Rectal smooth muscle tissue (tissue), 1 donor: Measurements from ENCODE around the gene CTH.
"Not testable (repeated sequence)": the region's sequence is repeated elsewhere in the genome, so short reads cannot be mapped to it uniquely, and the experiment has no call there.

Source experiments
- H3K27ac ChIP-seq: one replicate; pipeline ENCODE4 v1.7.0; 2013; ENCODE audit warnings: low read depth, low read length, inconsistent platforms
- H3K27me3 ChIP-seq: one replicate; pipeline ENCODE4 v1.7.0; 2013; ENCODE audit warnings: low read length; ENCODE audit not compliant: control insufficient read depth, insufficient read depth
- H3K36me3 ChIP-seq: one replicate; pipeline ENCODE4 v1.7.0; 2013; ENCODE audit warnings: low read length; ENCODE audit not compliant: control insufficient read depth, insufficient read depth
- H3K4me1 ChIP-seq: one replicate; pipeline ENCODE4 v1.7.0; 2013; ENCODE audit warnings: low read length; ENCODE audit not compliant: control insufficient read depth, insufficient read depth
- H3K4me3 ChIP-seq: one replicate; pipeline ENCODE4 v1.7.0; 2013; ENCODE audit warnings: low read length
- H3K9ac ChIP-seq: one replicate; pipeline ENCODE4 v1.7.0; 2013; ENCODE audit warnings: low read length

CTH gene

GRCh38 chr1:70440642-70441391, 29.7 kb downstream of the CTH start:
- no peak overlapping the region for H3K4me3 ChIP-seq
- H3K27ac ChIP-seq, result no peak overlapping the region
- no peak overlapping the region for H3K9ac ChIP-seq
- no peaks in the 10 kb centered on the region for H3K27me3 ChIP-seq
- no peaks in the 10 kb centered on the region for H3K36me3 ChIP-seq
- no peaks in the 10 kb centered on the region for H3K4me1 ChIP-seq

- Histone ChIP-seq H3K9ac (no peak overlapping the region), H3K27ac (no peak overlapping the region), H3K27me3 (no peaks in the 10 kb centered on the region), H3K4me3 (no peak overlapping the region), H3K36me3 (no peaks in the 10 kb centered on the region), H3K4me1 (no peaks in the 10 kb centered on the region)
Measured at GRCh38 chr1:70441392-70442035, 30.4 kb downstream of the CTH start.

DNA sequence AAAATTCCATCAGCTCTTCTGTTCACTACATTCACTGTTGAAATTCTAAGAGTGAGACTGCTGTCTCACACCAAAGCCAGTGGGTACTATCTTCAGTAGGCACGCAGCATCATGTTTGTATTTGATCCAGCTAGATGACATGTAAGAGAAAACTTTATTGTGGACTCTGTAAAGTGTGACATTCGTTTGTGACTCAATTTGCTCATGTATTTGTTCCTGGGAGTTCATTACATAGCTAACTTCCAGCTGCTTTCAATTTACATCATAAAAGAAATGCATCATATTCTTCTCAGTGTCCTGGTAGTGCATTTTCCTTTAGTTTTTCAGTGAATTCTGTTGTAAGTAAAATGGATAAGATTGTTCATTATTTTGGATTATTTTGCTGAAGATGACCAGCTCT, 31.4 kb downstream of the CTH start:
- H3K9ac ChIP-seq, result no peak overlapping the region
- no peak overlapping the region for H3K4me3 ChIP-seq
- H3K27ac ChIP-seq, result no peak overlapping the region
- no peaks in the 10 kb centered on the region for H3K36me3 ChIP-seq
- no peaks in the 10 kb centered on the region for H3K4me1 ChIP-seq
- no peaks in the 10 kb centered on the region for H3K27me3 ChIP-seq

DNA sequence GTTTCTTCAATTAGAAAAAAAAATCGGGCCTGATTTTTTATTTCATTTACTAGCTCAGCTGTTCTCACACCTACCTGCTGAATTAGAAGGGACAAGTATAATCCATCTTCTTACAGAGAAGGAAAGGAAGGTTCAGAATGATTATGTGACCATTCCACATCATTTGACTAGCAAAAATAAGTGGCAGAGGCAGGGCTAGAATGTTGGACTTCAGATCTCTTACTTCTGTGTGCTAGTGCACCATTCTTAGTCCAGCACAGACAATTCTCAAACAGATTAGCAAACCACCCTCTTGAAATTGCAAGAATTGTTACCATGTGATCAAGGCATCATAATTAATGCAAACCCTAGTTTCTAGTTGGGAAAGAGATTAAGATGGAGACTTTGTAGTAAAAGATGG, 32.7 kb downstream of the CTH start:
- no peaks in the 10 kb centered on the region for H3K4me1 ChIP-seq

DNA sequence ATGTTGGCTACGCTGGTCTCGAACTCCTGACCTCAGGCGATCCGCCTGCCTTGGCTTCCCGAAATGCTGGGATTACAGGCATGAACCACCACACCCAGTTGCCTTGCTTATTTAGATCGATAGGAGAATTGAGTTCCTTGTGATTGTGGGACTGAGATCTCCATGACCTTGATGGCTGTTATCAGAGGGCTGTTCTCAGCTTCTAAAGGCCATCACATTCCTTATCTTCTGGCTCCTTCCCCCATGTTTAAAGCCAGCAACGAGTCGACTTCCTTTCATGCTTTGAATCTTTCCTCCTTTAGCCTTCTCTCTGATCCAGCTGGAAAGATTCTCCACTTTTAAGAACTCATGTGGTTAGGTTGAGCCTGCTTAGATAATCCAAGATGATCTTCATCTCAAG, 38.0 kb downstream of the CTH start:
- H3K27ac ChIP-seq, result no peak overlapping the region
- no peaks in the 10 kb centered on the region for H3K4me1 ChIP-seq
- no peak overlapping the region for H3K9ac ChIP-seq
- H3K4me3 ChIP-seq, result no peak overlapping the region
- H3K27me3 ChIP-seq, result no peaks in the 10 kb centered on the region
- no peaks in the 10 kb centered on the region for H3K36me3 ChIP-seq

More for the DNA sequence above, 32.7 kb downstream of the CTH start:
- Histone ChIP-seq H3K36me3 (no peaks in the 10 kb centered on the region), H3K27ac (no peak overlapping the region), H3K4me3 (no peak overlapping the region), H3K9ac (no peak overlapping the region), H3K27me3 (no peaks in the 10 kb centered on the region)

- H3K27ac ChIP-seq, H3K4me3 ChIP-seq, H3K9ac ChIP-seq, H3K4me1 ChIP-seq, H3K27me3 ChIP-seq, H3K36me3 ChIP-seq: not testable (repeated sequence)
Measured at GRCh38 chr1:70452164-70452939, 41.3 kb downstream of the CTH start.

DNA sequence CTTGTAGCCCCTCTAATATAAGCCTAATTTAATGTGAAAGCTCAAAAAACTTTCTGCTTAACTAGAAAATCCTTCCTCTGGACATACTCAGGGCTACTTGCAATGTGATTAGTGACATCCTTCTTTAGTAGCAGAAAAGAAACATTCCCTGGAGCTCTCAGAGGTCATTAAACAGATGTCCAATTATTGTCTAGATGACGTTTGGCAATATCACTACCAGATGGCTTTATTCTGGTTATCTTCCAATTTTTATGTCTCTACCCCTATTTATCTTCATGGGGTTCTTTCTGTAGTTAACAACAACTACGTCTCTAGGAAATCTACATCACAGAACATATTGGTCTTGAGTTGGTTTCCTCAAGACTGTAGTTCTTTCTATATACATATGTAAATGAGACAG, 44.2 kb downstream of the CTH start:
- no peak overlapping the region for H3K27ac ChIP-seq
- no peak overlapping the region for H3K9ac ChIP-seq
- no peak overlapping the region for H3K4me3 ChIP-seq
- no peaks in the 10 kb centered on the region for H3K36me3 ChIP-seq
- H3K4me1 ChIP-seq, result no peaks in the 10 kb centered on the region
- no peaks in the 10 kb centered on the region for H3K27me3 ChIP-seq

- H3K4me1 ChIP-seq, result no peaks in the 10 kb centered on the region
- no peaks in the 10 kb centered on the region for H3K36me3 ChIP-seq
- H3K4me3 ChIP-seq, result no peak overlapping the region
- no peak overlapping the region for H3K27ac ChIP-seq
- H3K9ac ChIP-seq, result no peak overlapping the region
- no peaks in the 10 kb centered on the region for H3K27me3 ChIP-seq
Measured at GRCh38 chr1:70458131-70458530, 47.1 kb downstream of the CTH start.

- no peaks in the 10 kb centered on the region for H3K27me3 ChIP-seq
- no peaks in the 10 kb centered on the region for H3K4me1 ChIP-seq
- H3K36me3 ChIP-seq, result no peaks in the 10 kb centered on the region
Measured at GRCh38 chr1:70459496-70460225, 48.6 kb downstream of the CTH start.

DNA sequence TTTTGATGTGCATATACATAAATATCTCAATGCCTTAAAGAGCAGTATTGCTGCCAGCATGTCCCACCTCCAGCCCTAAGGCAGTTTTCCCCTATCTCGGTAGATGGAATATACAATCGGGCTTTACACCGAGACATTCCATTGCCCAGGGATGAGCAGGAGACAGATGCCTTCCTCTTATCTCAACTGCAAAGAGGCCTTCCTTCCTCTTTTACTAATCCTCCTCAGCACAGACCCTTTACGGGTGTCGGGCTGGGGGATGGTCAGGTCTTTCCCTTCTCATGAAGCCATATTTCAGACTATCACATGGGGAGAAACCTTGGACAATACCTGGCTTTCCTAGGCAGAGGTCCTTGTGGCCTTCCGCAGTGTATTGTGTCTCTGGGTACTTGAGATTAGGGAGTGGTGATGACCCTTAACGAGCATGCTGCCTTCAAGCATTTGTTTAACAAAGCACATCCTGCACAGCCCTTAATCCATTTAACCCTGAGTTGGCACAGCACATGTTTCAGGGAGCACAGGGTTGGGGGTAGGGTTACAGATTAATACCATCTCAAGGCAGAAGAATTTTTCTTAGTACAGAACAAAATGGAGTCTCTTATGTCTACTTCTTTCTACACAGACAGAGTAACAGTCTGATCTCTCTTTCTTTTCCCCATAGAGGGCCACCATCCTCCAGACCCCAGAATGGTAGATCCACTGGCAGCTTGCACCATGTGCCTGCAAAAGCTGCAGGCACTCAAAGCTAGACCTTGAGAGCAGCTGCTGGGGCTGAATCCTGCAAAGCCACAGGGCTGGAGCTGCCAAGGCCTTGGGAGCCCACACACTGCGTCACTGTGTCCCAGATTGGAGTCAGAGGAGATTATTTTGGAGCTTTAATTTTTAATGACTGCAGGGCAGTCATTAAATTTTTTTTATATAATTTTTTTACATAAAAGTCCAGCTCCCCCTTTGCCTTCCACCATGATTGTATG, 50.0 kb downstream of the CTH start:
- H3K4me3 ChIP-seq, H3K9ac ChIP-seq, H3K4me1 ChIP-seq, H3K27ac ChIP-seq, H3K27me3 ChIP-seq, H3K36me3 ChIP-seq: not testable (repeated sequence)

More at GRCh38 chr1:70459496-70460225, 48.6 kb downstream of the CTH start:
- Histone ChIP-seq H3K9ac (no peak overlapping the region), H3K27ac (no peak overlapping the region), H3K4me3 (no peak overlapping the region)

- Histone ChIP-seq H3K4me3 (no peak overlapping the region), H3K36me3 (no peaks in the 10 kb centered on the region), H3K27ac (no peak overlapping the region), H3K27me3 (no peaks in the 10 kb centered on the region), H3K4me1 (no peaks in the 10 kb centered on the region), H3K9ac (no peak overlapping the region)
Measured at GRCh38 chr1:70462611-70463010, 51.5 kb downstream of the CTH start.
